Activated naive CD8-positive, alpha-beta T cell treated with anti-CD3 and anti-CD28 coated beads, Interleukin-2, amount 10 ng/mL, durations not matched to agents 7 days and 5 days (primary cell): Measurements from ENCODE around the gene SOD2. TPM values are rescaled to one million over a fixed set of nuclear protein-coding genes. Genes with fewer than 3 reads are reported as not detected.
A peak's percentile ranks its signal among the peaks of the same experiment; 100 is the strongest.
"Not testable (repeated sequence)": the region's sequence is repeated elsewhere in the genome, so short reads cannot be mapped to it uniquely, and the experiment has no call there.

Experiments used
- ATAC-seq: fragments of 150-1000 bp; cut with Tn5 transposase; one replicate; pipeline ENCODE4 v1.10.0; 2021; ENCODE audit warnings: low read depth, moderate library complexity
- POLR2A ChIA-PET: fragments of 350-600 bp; sonication (Branson Sonifier 250); formaldehyde crosslinking; loops from one replicate; lab custom pipeline; 2021; ENCODE audit warnings: antibody characterized with exemption; lab: Charles Lee
- DNase-seq: peaks from one replicate; pipeline ENCODE4 v3.0.0; 2021
- H3K27ac Mint-ChIP-seq: one replicate; pipeline ENCODE4 v1.8.0; 2022; ENCODE audit warnings: mild to moderate bottlenecking, mixed read lengths
- H3K27me3 Mint-ChIP-seq: one replicate; pipeline ENCODE4 v1.8.0; 2022; ENCODE audit warnings: mild to moderate bottlenecking, moderate library complexity, mixed read lengths
- H3K36me3 Mint-ChIP-seq: one replicate; pipeline ENCODE4 v1.8.0; 2021; ENCODE audit warnings: mild to moderate bottlenecking, mixed read lengths
- H3K4me1 Mint-ChIP-seq: one replicate; pipeline ENCODE4 v1.8.0; 2021; ENCODE audit warnings: mixed read lengths
- H3K4me3 Mint-ChIP-seq: one replicate; pipeline ENCODE4 v1.8.0; 2022; ENCODE audit warnings: mild to moderate bottlenecking, moderate library complexity, mixed read lengths
- H3K9me3 Mint-ChIP-seq: one replicate; pipeline ENCODE4 v1.8.0; 2021; ENCODE audit warnings: mixed read lengths
- total RNA-seq, 2 experiments: library from RNA; stranded (reverse); gene quantifications; one replicate each; pipeline ENCODE4 v1.2.3, GENCODE V29; 2021

SOD2 gene
- total RNA-seq, 2 experiments from 2014 or later: 68.4 to 72.1 TPM

DNA sequence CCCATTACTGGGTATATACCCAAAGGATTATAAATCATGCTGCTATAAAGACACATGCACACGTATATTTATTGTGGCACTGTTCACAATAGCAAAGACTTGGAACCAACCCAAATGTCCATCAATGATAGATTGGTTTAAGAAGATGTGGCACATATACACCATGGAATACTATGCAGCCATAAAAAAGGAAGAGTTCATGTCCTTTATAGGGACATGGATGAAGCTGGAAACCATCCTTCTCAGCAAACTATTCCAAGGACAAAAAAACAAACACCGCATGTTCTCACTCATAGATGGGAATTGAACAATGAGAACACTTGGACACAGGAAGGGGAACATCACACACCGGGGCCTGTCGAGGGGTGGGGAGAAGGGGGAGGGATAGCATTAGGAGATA is 16.8 kb downstream of the SOD2 start:
- DNase-seq, H3K9me3 Mint-ChIP-seq, H3K4me3 Mint-ChIP-seq, H3K27me3 Mint-ChIP-seq, H3K4me1 Mint-ChIP-seq, ATAC-seq, H3K27ac Mint-ChIP-seq, POLR2A ChIA-PET: not testable (repeated sequence)
- peaks cover 21% of the 10 kb centered on the region for H3K36me3 Mint-ChIP-seq

DNA sequence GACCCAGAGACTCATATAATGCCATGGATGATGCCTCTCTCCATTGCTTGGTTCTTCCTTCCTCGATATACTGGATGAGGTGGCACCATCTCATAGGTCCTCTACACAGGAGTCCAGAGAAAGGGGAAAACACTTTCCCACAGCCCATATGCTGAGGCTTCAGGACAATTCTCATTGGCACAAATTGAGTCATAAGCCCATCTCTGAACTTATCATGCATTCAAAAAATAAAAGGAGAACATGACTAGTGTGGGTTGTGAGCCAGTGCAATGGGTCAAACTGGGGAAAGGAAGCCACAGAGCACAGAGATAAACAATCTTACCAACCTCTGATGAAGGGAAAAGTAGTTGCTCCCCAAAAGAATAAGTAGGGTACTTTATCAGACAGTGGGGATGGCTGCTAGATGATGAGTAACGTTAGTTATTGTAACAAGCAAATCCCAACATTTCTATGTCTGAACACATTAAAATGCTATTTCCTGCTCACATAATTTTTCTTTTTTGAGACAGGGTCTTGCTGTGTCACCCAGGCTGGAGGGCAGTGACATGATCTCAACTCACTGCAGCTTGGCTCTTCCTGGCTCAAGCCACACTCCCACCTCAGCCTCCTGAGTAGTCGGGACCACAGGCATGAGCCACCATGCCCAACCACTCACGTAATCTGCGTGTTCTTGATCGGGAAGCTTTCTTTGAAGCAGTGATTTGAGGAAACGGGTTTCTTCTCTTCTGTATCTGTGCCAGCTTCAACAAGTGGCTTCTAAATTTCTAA is 27.0 kb downstream of the SOD2 start:
- Mint-ChIP-seq H3K4me1 (peaks cover 2% of the 10 kb centered on the region), H3K27me3 (no peaks in the 10 kb centered on the region), H3K9me3 (peaks cover 7% of the 10 kb centered on the region), H3K27ac (no peak overlapping the region), H3K4me3 (no peak overlapping the region), H3K36me3 (peaks cover 9% of the 10 kb centered on the region)
- POLR2A ChIA-PET: no interaction called here
- DNase-seq (no peak), ATAC-seq (no peak)

DNA sequence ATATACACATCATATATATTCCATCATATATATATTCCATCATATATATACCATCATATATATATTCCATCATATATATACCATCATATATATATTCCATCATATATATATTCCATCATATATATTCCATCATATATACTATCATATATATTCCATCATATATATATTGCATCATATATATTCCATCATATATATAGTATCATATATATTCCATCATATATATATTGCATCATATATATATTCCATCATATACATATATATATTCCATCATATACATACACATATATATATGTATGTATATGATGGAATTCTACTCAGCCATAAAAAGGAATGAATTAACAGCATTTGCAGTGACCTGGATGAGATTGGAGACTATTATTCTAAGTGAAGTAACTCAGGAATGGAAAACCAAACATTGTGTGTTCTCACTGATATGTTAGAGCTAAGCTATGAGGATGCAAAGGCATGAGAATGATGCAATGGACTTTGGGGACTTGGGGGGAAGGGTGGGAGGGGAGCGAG is 29.6 kb downstream of the SOD2 start:
- H3K4me3 Mint-ChIP-seq, H3K36me3 Mint-ChIP-seq, H3K27ac Mint-ChIP-seq, H3K4me1 Mint-ChIP-seq, H3K9me3 Mint-ChIP-seq, H3K27me3 Mint-ChIP-seq, DNase-seq, ATAC-seq, POLR2A ChIA-PET: not testable (repeated sequence)

DNA sequence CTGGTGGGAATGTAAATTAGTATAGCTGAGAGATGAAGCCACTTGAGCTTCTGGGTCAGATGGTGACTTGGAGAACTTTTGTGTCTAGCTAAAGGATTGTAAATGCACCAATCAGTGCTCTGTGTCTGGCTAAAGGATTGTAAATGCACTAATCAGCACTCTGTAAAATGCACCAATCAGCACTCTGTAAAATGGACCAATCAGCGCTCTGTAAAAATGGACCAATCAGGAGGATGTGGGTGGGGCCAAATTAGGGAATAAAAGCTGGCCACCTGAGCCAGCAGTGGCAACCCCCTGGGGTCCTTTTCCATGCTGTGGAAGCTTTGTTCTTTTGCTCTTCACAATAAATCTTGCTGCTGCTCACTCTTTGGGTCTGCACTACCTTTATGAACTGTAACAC is 31.1 kb downstream of the SOD2 start:
- H3K27me3 Mint-ChIP-seq, H3K4me3 Mint-ChIP-seq, H3K36me3 Mint-ChIP-seq, DNase-seq, ATAC-seq, POLR2A ChIA-PET, H3K27ac Mint-ChIP-seq, H3K4me1 Mint-ChIP-seq, H3K9me3 Mint-ChIP-seq: not testable (repeated sequence)

DNA sequence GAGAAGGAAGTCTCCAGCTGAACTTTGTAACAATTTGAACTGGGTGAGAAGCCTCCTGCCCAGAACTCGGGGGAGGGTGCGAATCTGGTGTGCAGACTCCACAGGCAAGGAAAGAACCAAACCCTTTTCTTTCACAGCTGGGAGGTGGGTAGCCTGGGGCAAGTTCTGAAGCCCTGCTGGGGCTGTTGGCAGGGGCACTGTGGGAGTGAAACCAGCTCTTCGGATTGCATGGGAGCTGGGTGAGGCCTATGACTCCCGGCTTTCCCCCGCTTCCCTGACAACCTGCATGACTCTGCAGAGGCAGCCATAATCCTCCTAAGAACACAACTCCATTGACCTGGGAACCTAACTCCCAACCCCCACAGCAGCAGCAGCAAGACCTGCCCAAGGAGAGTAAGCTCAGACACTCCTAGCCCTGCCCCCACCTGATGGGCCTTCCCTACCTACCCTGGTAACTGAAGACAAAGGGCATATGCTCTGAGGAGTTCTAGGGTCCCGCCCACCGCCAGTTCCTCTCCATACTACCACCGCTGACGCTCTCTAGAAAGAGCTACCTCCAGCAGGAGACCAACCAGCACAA is 37.5 kb downstream of the SOD2 start:
- no peaks in the 10 kb centered on the region for H3K9me3 Mint-ChIP-seq
- no peak overlapping the region for H3K27ac Mint-ChIP-seq
- POLR2A ChIA-PET: no interaction called here
- H3K27me3 Mint-ChIP-seq: peaks cover 3% of the 10 kb centered on the region
- no peak for ATAC-seq
- H3K36me3 Mint-ChIP-seq: no peaks in the 10 kb centered on the region
- no peak for DNase-seq
- H3K4me3 Mint-ChIP-seq: no peak overlapping the region
- no peaks in the 10 kb centered on the region for H3K4me1 Mint-ChIP-seq

DNA sequence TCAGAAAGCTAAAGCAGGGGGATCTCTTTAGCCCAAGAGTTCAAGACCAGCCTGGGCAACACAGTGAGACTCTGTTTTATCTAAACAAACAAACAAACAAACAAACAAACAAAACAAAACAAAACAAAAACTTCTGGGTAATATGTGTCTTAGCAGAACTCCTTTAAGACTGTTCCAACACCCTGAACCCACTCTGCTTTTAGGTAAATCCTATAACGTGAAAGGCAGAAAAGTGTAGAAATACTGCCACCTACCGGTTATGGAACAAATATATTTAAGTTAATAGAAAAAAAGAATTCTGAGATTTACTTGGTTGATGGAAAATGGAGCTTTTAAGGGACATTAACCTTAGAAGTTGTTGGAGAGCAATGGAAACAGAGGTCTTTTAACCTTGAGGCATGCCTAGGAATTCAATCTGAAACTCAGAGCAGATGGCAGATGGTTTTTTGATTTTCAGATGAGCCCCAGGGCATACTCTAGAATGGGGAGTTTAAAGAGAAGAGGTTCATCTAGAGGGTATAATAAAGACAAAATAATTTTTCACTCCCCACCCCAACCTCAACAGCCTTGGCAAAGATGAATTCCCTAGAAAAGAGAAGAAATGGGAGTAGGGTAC is 38.5 kb downstream of the SOD2 start:
- DNase-seq (no peak), ATAC-seq (no peak)
- peaks cover 3% of the 10 kb centered on the region for H3K27me3 Mint-ChIP-seq
- no peaks in the 10 kb centered on the region for H3K36me3 Mint-ChIP-seq
- no peaks in the 10 kb centered on the region for H3K9me3 Mint-ChIP-seq
- POLR2A ChIA-PET: no interaction called here
- H3K4me3 Mint-ChIP-seq: no peak overlapping the region
- no peak overlapping the region for H3K27ac Mint-ChIP-seq
- H3K4me1 Mint-ChIP-seq: no peaks in the 10 kb centered on the region

DNA sequence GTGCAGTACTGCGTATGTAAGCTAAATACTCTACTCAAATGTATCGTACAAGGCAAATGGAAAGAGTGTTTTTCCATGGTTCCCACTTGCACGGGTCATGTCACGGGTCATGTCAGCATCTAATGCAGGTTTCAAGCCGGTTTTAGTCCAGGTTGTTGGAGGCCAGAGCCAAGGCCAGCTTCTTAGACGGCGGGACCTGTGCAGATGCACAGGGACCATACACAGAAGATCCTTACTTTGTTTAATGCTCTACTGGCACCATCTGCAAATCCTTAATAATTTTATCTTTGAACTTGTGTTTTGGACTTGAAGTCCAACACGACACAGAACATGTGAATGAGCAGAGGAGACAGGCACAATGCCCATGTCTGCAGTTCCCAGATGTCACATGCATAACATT is 42.7 kb downstream of the SOD2 start:
- POLR2A ChIA-PET: no interaction called here
- no peak for ATAC-seq
- Mint-ChIP-seq H3K4me1 (no peaks in the 10 kb centered on the region), H3K36me3 (no peaks in the 10 kb centered on the region), H3K27ac (no peak overlapping the region), H3K9me3 (no peaks in the 10 kb centered on the region), H3K4me3 (no peak overlapping the region), H3K27me3 (no peaks in the 10 kb centered on the region)
- no peak for DNase-seq

DNA sequence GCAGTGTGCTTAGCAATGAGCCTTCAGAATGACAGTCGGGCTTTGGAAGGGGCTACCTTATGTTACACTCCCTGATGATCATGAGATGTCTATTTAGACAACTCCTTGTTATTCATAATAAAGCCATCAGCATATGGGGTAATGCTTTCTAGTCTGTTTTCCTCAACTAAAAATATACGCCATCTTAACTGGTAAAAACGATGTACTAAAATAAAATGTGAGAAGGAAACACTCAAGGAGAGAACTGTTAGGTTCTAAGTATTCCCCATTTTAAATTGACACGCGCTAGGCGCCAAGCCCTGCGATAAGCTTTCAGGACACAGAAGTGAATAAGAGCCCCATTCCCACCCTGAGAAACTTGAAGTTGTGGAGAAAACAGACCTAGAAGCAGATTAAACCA is 43.6 kb downstream of the SOD2 start:
- ATAC-seq: no peak
- Mint-ChIP-seq H3K4me3 (no peak overlapping the region), H3K9me3 (no peaks in the 10 kb centered on the region), H3K4me1 (no peaks in the 10 kb centered on the region), H3K27me3 (no peaks in the 10 kb centered on the region), H3K27ac (no peak overlapping the region), H3K36me3 (peaks cover 1% of the 10 kb centered on the region)
- POLR2A ChIA-PET: no interaction called here
- DNase-seq: no peak

DNA sequence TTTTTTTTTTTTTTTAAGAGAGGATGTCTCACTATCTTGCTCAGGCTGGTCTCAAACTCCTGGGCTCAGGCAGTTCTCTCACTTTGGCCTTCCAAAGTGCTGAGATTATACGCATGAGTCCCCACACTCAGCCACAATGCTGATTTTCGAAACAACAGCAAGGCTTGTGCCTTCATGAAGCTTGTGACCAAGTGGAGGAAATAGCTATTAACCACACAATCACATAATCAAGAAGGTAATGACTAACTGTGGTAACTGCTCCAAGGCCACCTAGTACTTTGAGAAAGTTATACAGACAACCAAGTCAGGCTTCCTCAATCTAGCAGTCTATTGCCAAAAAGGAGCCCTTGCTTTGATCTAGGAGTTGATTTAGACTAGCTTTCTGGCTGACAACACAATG is 46.3 kb downstream of the SOD2 start:
- POLR2A ChIA-PET: no interaction called here
- no peak overlapping the region for H3K4me3 Mint-ChIP-seq
- H3K9me3 Mint-ChIP-seq: peaks cover 4% of the 10 kb centered on the region
- no peak for DNase-seq
- H3K36me3 Mint-ChIP-seq: peaks cover 5% of the 10 kb centered on the region
- peak; percentile 10 for ATAC-seq
- no peaks in the 10 kb centered on the region for H3K4me1 Mint-ChIP-seq
- no peaks in the 10 kb centered on the region for H3K27me3 Mint-ChIP-seq
- no peak overlapping the region for H3K27ac Mint-ChIP-seq

DNA sequence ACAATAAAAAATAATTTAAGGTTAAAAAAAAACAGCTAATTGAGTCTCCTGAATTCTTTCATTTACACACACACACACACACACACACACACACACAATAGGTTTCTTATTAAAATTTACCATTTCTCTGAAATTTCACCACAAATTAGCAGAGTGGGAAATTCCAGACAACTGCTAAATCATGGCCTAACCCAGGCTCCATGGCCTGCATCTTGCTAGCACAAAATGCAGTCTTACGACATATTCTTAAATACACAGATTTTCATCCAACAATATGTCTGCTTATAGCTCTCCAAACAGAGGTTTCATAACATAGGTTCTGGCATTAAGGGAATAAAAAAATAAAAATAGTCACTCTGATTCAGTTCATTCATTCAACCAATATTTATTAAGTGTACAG is 46.9 kb downstream of the SOD2 start:
- H3K36me3 Mint-ChIP-seq: peaks cover 7% of the 10 kb centered on the region
- POLR2A ChIA-PET: no interaction called here
- no peak overlapping the region for H3K27ac Mint-ChIP-seq

DNA sequence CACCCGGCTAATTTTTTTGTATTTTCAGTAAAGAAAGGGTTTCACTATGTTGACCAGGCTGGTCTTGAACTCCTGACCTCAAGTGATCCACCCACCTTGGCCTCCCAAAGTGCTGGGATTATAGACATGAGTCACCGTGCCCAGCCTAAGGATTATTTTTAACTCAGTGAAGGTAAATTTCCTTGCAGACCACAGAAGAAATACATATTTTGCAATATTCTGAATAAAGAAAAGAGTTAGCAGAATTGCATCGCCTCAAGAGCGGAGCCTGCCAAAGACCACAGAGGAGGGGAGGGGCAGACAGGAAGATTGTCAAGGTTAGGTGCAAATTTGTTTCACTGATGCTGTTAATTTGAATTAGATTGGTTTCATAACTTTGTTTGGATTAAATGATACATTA is 47.4 kb downstream of the SOD2 start:
- no peak overlapping the region for H3K4me3 Mint-ChIP-seq
- H3K36me3 Mint-ChIP-seq: peaks cover 7% of the 10 kb centered on the region
- H3K9me3 Mint-ChIP-seq: peaks cover 6% of the 10 kb centered on the region
- DNase-seq: no peak
- no peak overlapping the region for H3K27ac Mint-ChIP-seq
- POLR2A ChIA-PET: no interaction called here
- H3K27me3 Mint-ChIP-seq: no peaks in the 10 kb centered on the region
- no peaks in the 10 kb centered on the region for H3K4me1 Mint-ChIP-seq
- no peak for ATAC-seq

More for the DNA sequence above, 46.9 kb downstream of the SOD2 start:
- no peaks in the 10 kb centered on the region for H3K27me3 Mint-ChIP-seq
- no peaks in the 10 kb centered on the region for H3K4me1 Mint-ChIP-seq
- DNase-seq: no peak
- no peak for ATAC-seq
- H3K9me3 Mint-ChIP-seq: peaks cover 6% of the 10 kb centered on the region
- H3K4me3 Mint-ChIP-seq: no peak overlapping the region
